ENCODE data around the gene CISD1.
A peak's percentile ranks its signal among the peaks of the same experiment; 100 is the strongest.

CISD1 gene

GRCh38 chr10:58264780-58265179 is 4.2 kb upstream of the CISD1 start:
- no peaks in the 10 kb centered on the region for H3K9me3 ChIP-seq (ENCODE audit: control insufficient read depth in 2 of 2, low read length in 2 of 2)
- H3K4me1 ChIP-seq (ENCODE audit: control insufficient read depth in 2 of 2, insufficient read depth in 2 of 2, low read length in 2 of 2) = peaks cover 13 to 16% of the 10 kb centered on the region in 2 donors
- no peaks in the 10 kb centered on the region for H3K27me3 ChIP-seq (ENCODE audit: control insufficient read depth in 2 of 2, insufficient read depth in 2 of 2, low read length in 2 of 2)
- H3K36me3 ChIP-seq (ENCODE audit: control insufficient read depth in 2 of 2, insufficient read depth in 2 of 2, low read length in 2 of 2) = no peaks in the 10 kb centered on the region
- no peak overlapping the region for H3K9ac ChIP-seq (ENCODE audit: low read depth in 1 of 2, low read length in 2 of 2)
- no peak overlapping the region for H3K27ac ChIP-seq (ENCODE audit: low read depth in 2 of 2, low read length in 2 of 2)
- H3K4me3 ChIP-seq (ENCODE audit: low read length in 2 of 2) = no peak overlapping the region

GRCh38 chr10:58265249-58265648 is 3.7 kb upstream of the CISD1 start:
- peak overlapping the region in 1 of 2 donors; percentile 87 for H3K4me3 ChIP-seq (ENCODE audit: low read length in 2 of 2)
- peaks cover 18% of the 10 kb centered on the region in 2 donors for H3K4me1 ChIP-seq (ENCODE audit: control insufficient read depth in 2 of 2, insufficient read depth in 2 of 2, low read length in 2 of 2)
- H3K9ac ChIP-seq (ENCODE audit: low read depth in 1 of 2, low read length in 2 of 2) = peak overlapping the region in 1 of 2 donors; percentile 4

DNA sequence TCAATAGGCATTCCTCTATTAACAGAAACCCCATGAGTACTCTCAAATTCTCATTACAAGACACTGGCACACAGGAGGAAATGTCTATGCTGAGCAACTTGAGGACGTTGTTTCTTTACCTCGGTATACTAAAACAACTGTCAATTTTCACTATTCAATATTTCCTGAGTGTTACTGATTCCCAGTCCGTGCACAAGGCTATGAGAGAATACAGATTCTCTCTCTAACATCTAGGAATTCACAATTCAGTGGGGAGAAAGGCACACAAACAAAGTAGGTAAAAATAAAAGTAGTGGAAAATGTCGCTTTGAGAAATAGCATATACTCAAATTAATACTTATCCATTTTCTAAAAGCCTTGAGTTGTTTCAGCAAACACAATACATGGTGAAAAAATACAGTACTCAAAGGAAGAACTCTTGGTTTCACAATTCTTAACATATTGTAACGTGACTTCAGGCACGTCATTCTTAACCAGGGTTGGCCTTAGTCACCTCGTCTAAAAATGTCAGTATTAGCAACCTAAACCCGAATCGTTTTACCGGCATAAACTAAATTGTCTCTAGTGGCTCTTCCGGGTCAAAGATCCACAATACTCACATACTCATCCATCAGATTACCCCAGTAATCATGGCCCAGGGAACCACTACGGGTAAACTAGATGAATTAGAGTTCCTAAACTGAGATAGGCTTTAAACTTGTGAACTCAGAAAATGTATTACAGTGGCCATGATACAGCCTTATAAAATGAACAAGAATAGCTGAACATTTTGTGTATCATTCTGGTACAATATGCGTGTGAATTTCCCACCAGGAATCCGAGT is 2.7 kb upstream of the CISD1 start:
- H3K27ac ChIP-seq (ENCODE audit: low read depth in 2 of 2, low read length in 2 of 2) = peak overlapping the region; percentile 98

More at GRCh38 chr10:58265249-58265648, 3.7 kb upstream of the CISD1 start:
- no peaks in the 10 kb centered on the region for H3K27me3 ChIP-seq (ENCODE audit: control insufficient read depth in 2 of 2, insufficient read depth in 2 of 2, low read length in 2 of 2)
- H3K36me3 ChIP-seq (ENCODE audit: control insufficient read depth in 2 of 2, insufficient read depth in 2 of 2, low read length in 2 of 2) = no peaks in the 10 kb centered on the region
- peak overlapping the region; percentile 98 for H3K27ac ChIP-seq (ENCODE audit: low read depth in 2 of 2, low read length in 2 of 2)
- H3K9me3 ChIP-seq (ENCODE audit: control insufficient read depth in 2 of 2, low read length in 2 of 2) = no peaks in the 10 kb centered on the region

GRCh38 chr10:58266826-58267712 is 1.9 kb upstream of the CISD1 start:
- peak overlapping the region; percentile 87 to 98 for H3K4me3 ChIP-seq (ENCODE audit: low read length in 2 of 2)
- H3K9ac ChIP-seq (ENCODE audit: low read depth in 1 of 2, low read length in 2 of 2) = peak overlapping the region; percentile 87 to 99
- H3K27me3 ChIP-seq (ENCODE audit: control insufficient read depth in 2 of 2, insufficient read depth in 2 of 2, low read length in 2 of 2) = no peaks in the 10 kb centered on the region
- H3K4me1 ChIP-seq (ENCODE audit: control insufficient read depth in 2 of 2, insufficient read depth in 2 of 2, low read length in 2 of 2) = peaks cover 18 to 23% of the 10 kb centered on the region in 2 donors
- H3K36me3 ChIP-seq (ENCODE audit: control insufficient read depth in 2 of 2, insufficient read depth in 2 of 2, low read length in 2 of 2) = no peaks in the 10 kb centered on the region
- H3K27ac ChIP-seq (ENCODE audit: low read depth in 2 of 2, low read length in 2 of 2) = peak overlapping the region; percentile 98
- H3K9me3 ChIP-seq (ENCODE audit: control insufficient read depth in 2 of 2, low read length in 2 of 2) = no peaks in the 10 kb centered on the region

More for the DNA sequence above, 2.7 kb upstream of the CISD1 start:
- H3K9me3 ChIP-seq (ENCODE audit: control insufficient read depth in 2 of 2, low read length in 2 of 2) = no peaks in the 10 kb centered on the region
- H3K4me3 ChIP-seq (ENCODE audit: low read length in 2 of 2) = peak overlapping the region; percentile 87 to 98
- H3K27me3 ChIP-seq (ENCODE audit: control insufficient read depth in 2 of 2, insufficient read depth in 2 of 2, low read length in 2 of 2) = no peaks in the 10 kb centered on the region
- H3K4me1 ChIP-seq (ENCODE audit: control insufficient read depth in 2 of 2, insufficient read depth in 2 of 2, low read length in 2 of 2) = peaks cover 18 to 23% of the 10 kb centered on the region in 2 donors
- no peaks in the 10 kb centered on the region for H3K36me3 ChIP-seq (ENCODE audit: control insufficient read depth in 2 of 2, insufficient read depth in 2 of 2, low read length in 2 of 2)
- H3K9ac ChIP-seq (ENCODE audit: low read depth in 1 of 2, low read length in 2 of 2) = peak overlapping the region; percentile 87 to 99

DNA sequence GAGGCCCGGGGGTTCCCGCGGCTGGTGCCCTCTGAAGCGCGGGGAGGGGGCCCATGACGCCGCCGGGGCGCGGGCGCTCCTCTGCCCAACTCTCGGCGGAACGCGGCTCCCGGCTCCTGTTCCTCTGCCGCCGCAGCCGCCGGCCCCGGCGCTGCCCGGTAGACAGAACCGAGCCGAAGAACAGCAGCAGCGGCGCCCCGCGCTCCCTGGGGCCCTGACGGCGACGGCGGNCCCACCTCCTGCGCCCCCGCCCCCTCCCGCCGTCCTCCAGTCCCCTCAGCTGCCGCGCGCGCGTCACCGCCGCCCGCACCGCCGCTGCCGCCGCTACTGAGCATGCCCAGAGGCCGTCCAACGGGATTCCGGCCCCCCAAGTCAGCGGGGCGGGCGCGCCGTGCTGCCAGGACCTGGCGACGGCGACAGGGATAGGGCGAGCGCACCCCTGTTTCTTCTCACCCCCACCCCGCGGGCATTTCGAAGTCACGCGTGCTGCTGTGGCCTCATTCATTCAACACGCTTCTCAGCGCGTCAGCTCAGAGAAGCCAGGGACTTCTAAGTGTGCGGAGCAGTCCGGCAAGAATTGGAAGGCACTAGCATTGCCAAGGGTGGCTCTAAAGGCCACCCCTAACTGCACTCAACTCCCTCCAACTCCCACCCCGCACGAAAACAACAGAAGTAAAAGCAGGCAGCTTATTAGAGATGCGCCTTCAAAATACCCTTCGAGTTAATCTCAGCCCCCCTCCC is 1.1 kb upstream of the CISD1 start, which contains the start of gene IPMK:
TSS of gene IPMK (minus strand) at position 182 of the 741 bp plus-strand sequence. CDS start 283 bp downstream, outside the sequence.
- H3K9me3 ChIP-seq (ENCODE audit: control insufficient read depth in 2 of 2, low read length in 2 of 2) = no peaks in the 10 kb centered on the region
- peak within 1 kb of the TSS; percentile 87 to 98 for H3K4me3 ChIP-seq (ENCODE audit: low read length in 2 of 2)
- H3K4me1 ChIP-seq (ENCODE audit: control insufficient read depth in 2 of 2, insufficient read depth in 2 of 2, low read length in 2 of 2) = peaks cover 18 to 23% of the 10 kb centered on the region in 2 donors
- no peaks in the 10 kb centered on the region for H3K27me3 ChIP-seq (ENCODE audit: control insufficient read depth in 2 of 2, insufficient read depth in 2 of 2, low read length in 2 of 2)
- peak within 1 kb of the TSS; percentile 87 to 99 for H3K9ac ChIP-seq (ENCODE audit: low read depth in 1 of 2, low read length in 2 of 2)
- H3K36me3 ChIP-seq (ENCODE audit: control insufficient read depth in 2 of 2, insufficient read depth in 2 of 2, low read length in 2 of 2) = no peaks in the 10 kb centered on the region
- peak within 1 kb of the TSS; percentile 98 for H3K27ac ChIP-seq (ENCODE audit: low read depth in 2 of 2, low read length in 2 of 2)

GRCh38 chr10:58268454-58268945 is 462 bp upstream of the CISD1 start:
- H3K9me3 ChIP-seq (ENCODE audit: control insufficient read depth in 2 of 2, low read length in 2 of 2) = no peaks in the 10 kb centered on the region
- peak overlapping the region; percentile 98 for H3K27ac ChIP-seq (ENCODE audit: low read depth in 2 of 2, low read length in 2 of 2)
- H3K4me1 ChIP-seq (ENCODE audit: control insufficient read depth in 2 of 2, insufficient read depth in 2 of 2, low read length in 2 of 2) = peaks cover 18 to 23% of the 10 kb centered on the region in 2 donors
- H3K27me3 ChIP-seq (ENCODE audit: control insufficient read depth in 2 of 2, insufficient read depth in 2 of 2, low read length in 2 of 2) = no peaks in the 10 kb centered on the region
- H3K36me3 ChIP-seq (ENCODE audit: control insufficient read depth in 2 of 2, insufficient read depth in 2 of 2, low read length in 2 of 2) = no peaks in the 10 kb centered on the region
- H3K9ac ChIP-seq (ENCODE audit: low read depth in 1 of 2, low read length in 2 of 2) = peak overlapping the region; percentile 64 to 99
- H3K4me3 ChIP-seq (ENCODE audit: low read length in 2 of 2) = peak overlapping the region; percentile 85 to 98

DNA sequence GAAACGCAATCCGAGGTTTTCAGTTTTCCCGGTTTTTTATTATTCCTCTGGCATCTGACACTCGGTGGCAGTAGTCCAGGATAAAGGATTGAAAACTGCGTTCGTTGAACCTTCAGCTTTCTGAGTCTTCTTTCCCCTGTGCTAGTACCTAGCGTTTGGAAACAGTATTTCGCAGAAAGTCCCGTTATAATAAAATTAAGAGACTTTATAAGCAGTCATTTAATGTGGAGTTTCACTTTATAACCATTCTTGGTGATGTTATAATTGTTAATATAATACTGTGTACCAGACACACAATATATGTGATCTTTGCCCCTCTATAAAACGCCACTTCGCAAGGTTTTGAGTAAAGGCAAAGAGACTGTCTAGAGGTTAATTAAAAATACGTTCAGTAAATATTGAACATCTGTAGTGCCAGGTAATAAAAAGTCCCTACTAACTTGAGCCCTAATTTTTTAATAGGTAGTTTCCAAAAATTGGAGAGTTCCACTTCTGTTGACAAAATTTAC is 874 bp downstream of the CISD1 start:
- H3K9ac ChIP-seq (ENCODE audit: low read depth in 1 of 2, low read length in 2 of 2) = peak overlapping the region; percentile 58 to 66
- no peaks in the 10 kb centered on the region for H3K36me3 ChIP-seq (ENCODE audit: control insufficient read depth in 2 of 2, insufficient read depth in 2 of 2, low read length in 2 of 2)
- peak overlapping the region; percentile 68 to 85 for H3K4me3 ChIP-seq (ENCODE audit: low read length in 2 of 2)
- H3K9me3 ChIP-seq (ENCODE audit: control insufficient read depth in 2 of 2, low read length in 2 of 2) = no peaks in the 10 kb centered on the region
- H3K27me3 ChIP-seq (ENCODE audit: control insufficient read depth in 2 of 2, insufficient read depth in 2 of 2, low read length in 2 of 2) = no peaks in the 10 kb centered on the region
- H3K4me1 ChIP-seq (ENCODE audit: control insufficient read depth in 2 of 2, insufficient read depth in 2 of 2, low read length in 2 of 2) = peaks cover 18 to 21% of the 10 kb centered on the region in 2 donors
- H3K27ac ChIP-seq (ENCODE audit: low read depth in 2 of 2, low read length in 2 of 2) = peak overlapping the region; percentile 89 to 98

GRCh38 chr10:58275261-58275660 is 6.3 kb downstream of the CISD1 start:
- Histone ChIP-seq H3K9me3 (ENCODE audit: control insufficient read depth in 2 of 2, low read length in 2 of 2) (no peaks in the 10 kb centered on the region), H3K36me3 (ENCODE audit: control insufficient read depth in 2 of 2, insufficient read depth in 2 of 2, low read length in 2 of 2) (peaks cover 4 to 15% of the 10 kb centered on the region in 2 donors), H3K27me3 (ENCODE audit: control insufficient read depth in 2 of 2, insufficient read depth in 2 of 2, low read length in 2 of 2) (no peaks in the 10 kb centered on the region), H3K27ac (ENCODE audit: low read depth in 2 of 2, low read length in 2 of 2) (no peak overlapping the region), H3K4me1 (ENCODE audit: control insufficient read depth in 2 of 2, insufficient read depth in 2 of 2, low read length in 2 of 2) (peaks cover 6 to 12% of the 10 kb centered on the region in 2 donors), H3K9ac (ENCODE audit: low read depth in 1 of 2, low read length in 2 of 2) (no peak overlapping the region), H3K4me3 (ENCODE audit: low read length in 2 of 2) (peak overlapping the region; percentile 14 to 46)

DNA sequence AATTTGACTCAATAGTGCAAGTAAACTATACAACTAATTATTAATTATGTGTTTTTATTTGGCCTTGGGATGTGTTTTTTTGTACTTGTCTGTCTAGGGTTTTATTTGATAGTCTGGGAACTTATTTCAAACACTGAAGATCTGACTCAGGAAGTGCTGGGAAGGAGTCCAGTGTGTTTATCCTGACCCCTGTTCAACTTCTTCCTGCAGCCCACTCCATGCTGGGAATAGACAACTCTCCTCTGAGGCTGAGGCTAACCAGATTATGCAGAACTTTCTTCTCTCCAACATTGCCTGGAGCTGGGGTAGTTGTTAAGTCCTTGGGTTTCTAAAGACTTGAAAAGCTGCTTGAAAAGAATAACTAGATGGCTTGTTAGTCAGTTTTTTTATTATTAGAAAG is 6.9 kb downstream of the CISD1 start:
- no peaks in the 10 kb centered on the region for H3K27me3 ChIP-seq (ENCODE audit: control insufficient read depth in 2 of 2, insufficient read depth in 2 of 2, low read length in 2 of 2)
- H3K4me3 ChIP-seq (ENCODE audit: low read length in 2 of 2) = peak overlapping the region in 1 of 2 donors; percentile 46
- no peak overlapping the region for H3K9ac ChIP-seq (ENCODE audit: low read depth in 1 of 2, low read length in 2 of 2)
- peaks cover 4 to 15% of the 10 kb centered on the region in 2 donors for H3K36me3 ChIP-seq (ENCODE audit: control insufficient read depth in 2 of 2, insufficient read depth in 2 of 2, low read length in 2 of 2)
- H3K27ac ChIP-seq (ENCODE audit: low read depth in 2 of 2, low read length in 2 of 2) = no peak overlapping the region
- H3K9me3 ChIP-seq (ENCODE audit: control insufficient read depth in 2 of 2, low read length in 2 of 2) = no peaks in the 10 kb centered on the region
- peaks cover 6 to 7% of the 10 kb centered on the region in 2 donors for H3K4me1 ChIP-seq (ENCODE audit: control insufficient read depth in 2 of 2, insufficient read depth in 2 of 2, low read length in 2 of 2)
